ENCODE results near the gene CDK14.

- TF ChIP-seq CTCF (IDR thresholded peaks at IDR 0.05) (no peak), POLR2A (IDR thresholded peaks at IDR 0.05) (no peak)
Observed at GRCh38 chr7:90955641-90956207, 359.6 kb downstream of the CDK14 start.
